ENCODE measurements around the gene THAP11. TPM values are rescaled to one million over a fixed set of nuclear protein-coding genes. Genes with fewer than 3 reads are reported as not detected.

THAP11 gene
- total RNA-seq, 4 donors from 2014 or later: 60.2 to 101 (median 78.3) TPM

GRCh38 chr16:67845291-67846062, 3.4 kb downstream of the THAP11 start:
- H3K4me1 ChIP-seq: peaks cover 54 to 74% (median 69%) of the 10 kb centered on the region in 4 donors
- TF ChIP-seq POLR2AphosphoS5 (IDR thresholded peaks at IDR 0.05) (no peak), POLR2A (IDR thresholded peaks at IDR 0.05; ENCODE audit: low read depth) (no peak), CTCF (IDR thresholded peaks at IDR 0.05) (no peak), EP300 (IDR thresholded peaks at IDR 0.05) (no peak)
- intact Hi-C loops (cut with DNase I): no loop called here

GRCh38 chr16:67846063-67846319, 3.9 kb downstream of the THAP11 start:
- H3K27ac ChIP-seq (replicated peaks in 1 of 4): peak overlapping the region; percentile 98 to 99 (median 99)
- peaks cover 0 to 5% (median 0%) of the 10 kb centered on the region in 4 donors for H3K36me3 ChIP-seq
- no peak for DNase-seq (ENCODE audit: extremely low spot score)
- H3K4me3 ChIP-seq: peak overlapping the region; percentile 85 to 99 (median 93)
- H3K9me3 ChIP-seq: no peaks in the 10 kb centered on the region
- WGBS: 2% methylated on average over 2 of the region's 2 CpGs
- TF ChIP-seq CTCF (IDR thresholded peaks at IDR 0.05) (no peak), EP300 (IDR thresholded peaks at IDR 0.05) (no peak), POLR2A (IDR thresholded peaks at IDR 0.05; ENCODE audit: low read depth) (no peak), POLR2AphosphoS5 (IDR thresholded peaks at IDR 0.05) (no peak)
- intact Hi-C loops (cut with DNase I): no loop called here
- peaks cover 54 to 79% (median 69%) of the 10 kb centered on the region in 4 donors for H3K4me1 ChIP-seq
- H3K27me3 ChIP-seq: no peaks in the 10 kb centered on the region

More at GRCh38 chr16:67845291-67846062, 3.4 kb downstream of the THAP11 start:
- H3K27me3 ChIP-seq: no peaks in the 10 kb centered on the region
- 68% methylated on average over 4 of the region's 5 CpGs for WGBS
- peak overlapping the region; percentile 98 to 99 (median 99) for H3K27ac ChIP-seq (replicated peaks in 1 of 4)
- DNase-seq (ENCODE audit: extremely low spot score): no peak
- H3K9me3 ChIP-seq: no peaks in the 10 kb centered on the region
- peak overlapping the region; percentile 85 to 99 (median 93) for H3K4me3 ChIP-seq
- H3K36me3 ChIP-seq: peaks cover 0 to 2% (median 0%) of the 10 kb centered on the region in 4 donors

GRCh38 chr16:67846320-67847063, 4.4 kb downstream of the THAP11 start, which contains the start of gene NUTF2:
NUTF2 (plus strand) TSS chr16:67846933; CDS start chr16:67865131, 18,198 bp downstream.
- H3K27me3 ChIP-seq: no peaks in the 10 kb centered on the region
- TF ChIP-seq POLR2A (IDR thresholded peaks at IDR 0.05; ENCODE audit: low read depth) (peak; percentile 39), POLR2AphosphoS5 (IDR thresholded peaks at IDR 0.05) (peak; percentile 88 to 89), EP300 (IDR thresholded peaks at IDR 0.05) (no peak), CTCF (IDR thresholded peaks at IDR 0.05) (peak in 1 of 3 experiments; percentile 18)
- peak within 1 kb of the TSS; percentile 98 to 99 (median 99) for H3K27ac ChIP-seq (replicated peaks in 1 of 4)
- H3K4me1 ChIP-seq: peaks cover 50 to 79% (median 66%) of the 10 kb centered on the region in 4 donors
- peaks cover 0 to 5% (median under 1%) of the 10 kb centered on the region in 4 donors for H3K36me3 ChIP-seq
- peak; percentile 99 for DNase-seq (ENCODE audit: extremely low spot score)
- no peaks in the 10 kb centered on the region for H3K9me3 ChIP-seq
- intact Hi-C loops (cut with DNase I): no loop called here
- H3K4me3 ChIP-seq: peak within 1 kb of the TSS; percentile 85 to 99 (median 93)
- 0% methylated on average over 4 of the region's 57 CpGs for WGBS

GRCh38 chr16:67847064-67847861, 5.1 kb downstream of the THAP11 start, which contains the start of gene CENPT:
CENPT (minus strand) TSS chr16:67847693; CDS start chr16:67833859, 13,834 bp downstream.
- H3K27ac ChIP-seq (replicated peaks in 1 of 4): peak within 1 kb of the TSS; percentile 98 to 99 (median 99)
- H3K27me3 ChIP-seq: no peaks in the 10 kb centered on the region
- TF ChIP-seq EP300 (IDR thresholded peaks at IDR 0.05) (no peak), POLR2AphosphoS5 (IDR thresholded peaks at IDR 0.05) (no peak), POLR2A (IDR thresholded peaks at IDR 0.05; ENCODE audit: low read depth) (no peak), CTCF (IDR thresholded peaks at IDR 0.05) (no peak)
- peaks cover 0 to 10% (median 3%) of the 10 kb centered on the region in 4 donors for H3K36me3 ChIP-seq
- 0% methylated on average over 17 of the region's 62 CpGs for WGBS
- DNase-seq (ENCODE audit: extremely low spot score): no peak
- peak within 1 kb of the TSS; percentile 85 to 99 (median 93) for H3K4me3 ChIP-seq
- peaks cover 48 to 81% (median 63%) of the 10 kb centered on the region in 4 donors for H3K4me1 ChIP-seq
- H3K9me3 ChIP-seq: no peaks in the 10 kb centered on the region
- intact Hi-C loops (cut with DNase I): no loop called here
